B cell (primary cell): ENCODE data around the gene NBPF1. TPM values are rescaled to one million over a fixed set of nuclear protein-coding genes. Genes with fewer than 3 reads are reported as not detected.
A peak's percentile ranks its signal among the peaks of the same experiment; 100 is the strongest.
"Not testable (repeated sequence)": the region's sequence is repeated elsewhere in the genome, so short reads cannot be mapped to it uniquely, and the experiment has no call there.

ENCODE experiments used
- ATAC-seq: fragments of 200-7000 bp; cut with Tn5 transposase; one replicate; pipeline ENCODE4 v1.10.0; 2021; ENCODE audit warnings: low read depth, mild to moderate bottlenecking, moderate number of reproducible peaks, moderate library complexity
- CTCF ChIA-PET: fragments of 350-600 bp; sonication (Branson Sonifier 250); formaldehyde crosslinking; loops from one replicate; lab custom pipeline; 2021; ENCODE audit warnings: antibody characterized with exemption, inconsistent platforms; lab: Charles Lee
- POLR2A ChIA-PET: fragments of 350-600 bp; sonication (Branson Sonifier 250); formaldehyde crosslinking; loops from one replicate; lab custom pipeline; 2021; ENCODE audit warnings: antibody characterized with exemption; lab: Charles Lee
- DNase-seq: peaks from one replicate; pipeline ENCODE4 v3.0.0; 2013
- H2AFZ ChIP-seq: 2 replicates; pipeline ENCODE4 v1.6.1; 2012; ENCODE audit warnings: mild to moderate bottlenecking, low read depth, low read length; ENCODE audit not compliant: insufficient read depth, poor library complexity, severe bottlenecking
- H3K27ac ChIP-seq, 2 donors: 1 replicate in 1 of 2; 2 replicates in 1 of 2; pipeline ENCODE4 v1.5.1; 2012 to 2013; ENCODE audit warnings: low read length in 2 of 2, mild to moderate bottlenecking in 2 of 2, moderate library complexity in 1 of 2
- H3K27me3 ChIP-seq, 4 experiments: fragments of 200-600 bp in 1 of 4; sonication (generic) in 1 of 4; replicated peaks in 1 of 4; 1 replicate in 2 of 4; 2 replicates in 2 of 4; pipeline versions ENCODE4 v1.6.1 to v1.7.0; 2013 to 2016; ENCODE audit warnings: low read length in 3 of 4, mild to moderate bottlenecking in 2 of 4, mixed read lengths in 1 of 4, moderate library complexity in 1 of 4; ENCODE audit not compliant: insufficient read depth in 4 of 4, control insufficient read depth in 3 of 4; ENCODE audit errors: control extremely low read depth in 1 of 4
- H3K36me3 ChIP-seq, 2 experiments: replicated peaks in 1 of 2; 1 replicate in 1 of 2; 2 replicates in 1 of 2; pipeline versions ENCODE4 v1.6.1 to v1.7.1; 2013; ENCODE audit warnings: low read length in 1 of 2; ENCODE audit not compliant: insufficient read depth in 2 of 2, control insufficient read depth in 1 of 2; ENCODE audit errors: control extremely low read depth in 1 of 2, extremely low read depth in 1 of 2
- H3K4me1 ChIP-seq, 2 donors: fragments of 200-600 bp in 1 of 2; sonication (generic) in 1 of 2; 1 replicate in 1 of 2; 2 replicates in 1 of 2; pipeline versions ENCODE4 v1.5.1 to v1.6.1; 2013 to 2017; ENCODE audit warnings: low read length in 2 of 2; ENCODE audit not compliant: control insufficient read depth in 2 of 2, insufficient read depth in 2 of 2
- H3K4me2 ChIP-seq: replicated peaks from 2 replicates; pipeline ENCODE3; 2012; ENCODE audit warnings: mild to moderate bottlenecking, low read depth, low read length; ENCODE audit not compliant: poor library complexity, severe bottlenecking
- H3K4me3 ChIP-seq, 5 experiments: fragments of 200-600 bp in 1 of 5; sonication (generic) in 1 of 5; 1 replicate in 3 of 5; 2 replicates in 2 of 5; pipeline versions ENCODE4 v1.5.1 to v1.7.0; 2011 to 2016; ENCODE audit warnings: low read length in 4 of 5, mild to moderate bottlenecking in 4 of 5, low read depth in 2 of 5, control low read depth in 1 of 5, moderate library complexity in 1 of 5; ENCODE audit not compliant: insufficient read depth in 1 of 5; ENCODE audit errors: control extremely low read depth in 1 of 5, extremely low read depth in 1 of 5
- H3K79me2 ChIP-seq: fragments of 200-600 bp; sonication (generic); one replicate; pipeline ENCODE4 v1.6.0; 2016; ENCODE audit warnings: low read length; ENCODE audit not compliant: control insufficient read depth, insufficient read depth
- H3K9ac ChIP-seq: fragments of 200-600 bp; sonication (generic); 2 replicates; pipeline ENCODE4 v1.6.1; 2017; ENCODE audit warnings: mild to moderate bottlenecking, low read length, moderate library complexity
- H3K9me3 ChIP-seq, 3 donors: one replicate each; pipeline versions ENCODE4 v1.6.1 to v1.7.1; 2013; ENCODE audit warnings: low read length in 2 of 3; ENCODE audit not compliant: control insufficient read depth in 2 of 3, insufficient read depth in 1 of 3; ENCODE audit errors: control extremely low read depth in 1 of 3
- H4K20me1 ChIP-seq: 2 replicates; pipeline ENCODE4 v1.6.0; 2012; ENCODE audit warnings: mild to moderate bottlenecking, low read length; ENCODE audit not compliant: insufficient read depth, control insufficient read depth, poor library complexity, severe bottlenecking
- H3K27ac Mint-ChIP-seq: one replicate; pipeline ENCODE4 v1.8.0; 2021; ENCODE audit warnings: mixed read lengths
- H3K27me3 Mint-ChIP-seq: one replicate; pipeline ENCODE4 v1.8.0; 2021; ENCODE audit warnings: mixed read lengths
- H3K4me1 Mint-ChIP-seq: one replicate; pipeline ENCODE4 v1.8.0; 2021; ENCODE audit warnings: mixed read lengths
- H3K4me3 Mint-ChIP-seq: one replicate; pipeline ENCODE4 v1.8.0; 2021; ENCODE audit warnings: mixed read lengths
- H3K9me3 Mint-ChIP-seq: one replicate; pipeline ENCODE4 v1.8.0; 2022; ENCODE audit warnings: mixed read lengths; ENCODE audit not compliant: insufficient read depth
- CTCF ChIP-seq: fragments of 200-600 bp; IDR thresholded peaks from one replicate; pipeline ENCODE4 v1.8.0; 2022; ENCODE audit warnings: antibody characterized with exemption, mild to moderate bottlenecking
- WGBS: methylation state at CpG from one replicate; pipeline ENCODE4 v1.1.5; 2013; ENCODE audit warnings: missing lambda C conversion rate; ENCODE audit not compliant: insufficient coverage; 5-methylcytosine and 5-hydroxymethylcytosine counted together
- intact Hi-C: fragments of 100-400 bp; cut with micrococcal nuclease; formaldehyde crosslinking; loops from one replicate; pipeline ENCODE4 v1.10.0; 2022
- polyA plus RNA-seq: library from polyadenylated mRNA; depleted of rRNA; stranded (reverse); fragments of >200 nt; gene quantifications from 2 replicates; pipeline ENCODE4 v1.2.3, GENCODE V29; 2012
- total RNA-seq, 2 donors: library from RNA; stranded (reverse); fragments of 120-200 nt in 1 of 2; gene quantifications; 1 replicate in 1 of 2; 2 replicates in 1 of 2; pipeline versions ENCODE4 v1.2.3 to v1.2.4, GENCODE V29; 2013 to 2022

Gene NBPF1
- total and polyA plus RNA-seq, 2 donors (not counting 1 experiment from before 2014, with no cell fraction given) = 19.1 to 66.3 TPM

GRCh38 chr1:16591845-16592244 lies 21.5 kb downstream of the NBPF1 start:
- H4K20me1 ChIP-seq, H3K4me3 Mint-ChIP-seq, H3K36me3 ChIP-seq, H3K79me2 ChIP-seq, H3K9ac ChIP-seq, H3K27ac Mint-ChIP-seq, H3K27ac ChIP-seq, ATAC-seq, DNase-seq, H3K4me1 ChIP-seq, H3K4me1 Mint-ChIP-seq, H3K27me3 Mint-ChIP-seq, H2AFZ ChIP-seq, POLR2A ChIA-PET, H3K27me3 ChIP-seq, H3K4me2 ChIP-seq, H3K9me3 ChIP-seq, intact Hi-C loops, H3K4me3 ChIP-seq, H3K9me3 Mint-ChIP-seq: not testable (repeated sequence)
- CTCF ChIA-PET = interaction anchor here (0.6 to 2.1 kb wide), 4 partner anchors 17 to 41 kb away, joined by 3 to 7 read pairs (median 4); no protein-coding TSS in a partner anchor
- WGBS = no CpG with 5 or more reads among the region's 8 CpGs
- peak; percentile 10 for TF ChIP-seq CTCF

GRCh38 chr1:16588081-16588480 lies 25.3 kb downstream of the NBPF1 start:
- H3K9me3 ChIP-seq, H4K20me1 ChIP-seq: not testable (repeated sequence)

GRCh38 chr1:16587639-16588038 lies 25.7 kb downstream of the NBPF1 start:
- H3K9me3 Mint-ChIP-seq, POLR2A ChIA-PET, H2AFZ ChIP-seq, H3K4me3 ChIP-seq, H3K79me2 ChIP-seq, H3K27me3 Mint-ChIP-seq, H3K27me3 ChIP-seq, H3K4me1 Mint-ChIP-seq, H3K4me1 ChIP-seq, H3K36me3 ChIP-seq, H3K9ac ChIP-seq, DNase-seq, intact Hi-C loops, ATAC-seq, H3K27ac Mint-ChIP-seq, CTCF ChIA-PET, H3K9me3 ChIP-seq, H4K20me1 ChIP-seq, H3K4me2 ChIP-seq, H3K27ac ChIP-seq, H3K4me3 Mint-ChIP-seq: not testable (repeated sequence)
- 96% methylated on average over 4 of the region's 4 CpGs for WGBS

More at GRCh38 chr1:16588081-16588480, 25.3 kb downstream of the NBPF1 start:
- H3K9ac ChIP-seq, ATAC-seq, H3K27ac Mint-ChIP-seq, H3K9me3 Mint-ChIP-seq, H2AFZ ChIP-seq, H3K4me2 ChIP-seq, CTCF ChIA-PET, POLR2A ChIA-PET, H3K4me3 ChIP-seq, intact Hi-C loops, H3K27me3 ChIP-seq, H3K36me3 ChIP-seq, H3K4me3 Mint-ChIP-seq, H3K4me1 Mint-ChIP-seq, H3K27ac ChIP-seq, H3K4me1 ChIP-seq, H3K27me3 Mint-ChIP-seq, H3K79me2 ChIP-seq: not testable (repeated sequence)
- DNase-seq = peak; percentile 7
- 91% methylated on average over 3 of the region's 5 CpGs for WGBS
